SK-N-MC (cell line): ENCODE measurements around the gene NRG4.

Source experiments
- DNase-seq: peaks from one replicate; pipeline ENCODE4 v3.0.0-alpha.2; 2011; ENCODE audit warnings: low read depth, low spot score
- H3K27ac ChIP-seq: fragments of 200-600 bp; sonication (generic); 2 replicates; pipeline ENCODE4 v1.5.1; 2016; ENCODE audit warnings: mixed run types
- H3K36me3 ChIP-seq: fragments of 200-600 bp; sonication (generic); 2 replicates; pipeline ENCODE4 v1.6.1; 2017; ENCODE audit warnings: antibody characterized with exemption, low read length, mixed read lengths; ENCODE audit not compliant: insufficient read depth
- H3K4me3 ChIP-seq: fragments of 200-600 bp; sonication (generic); 2 replicates; pipeline ENCODE4 v1.5.1; 2016
- H3K9ac ChIP-seq: fragments of 200-600 bp; sonication (generic); 2 replicates; pipeline ENCODE4 v1.8.0; 2017; ENCODE audit warnings: mixed run types, mixed read lengths; ENCODE audit not compliant: insufficient read length
- H3K9me3 ChIP-seq: fragments of 200-600 bp; sonication (generic); 2 replicates; pipeline ENCODE4 v1.6.1; 2017; ENCODE audit warnings: low read depth, mild to moderate bottlenecking, antibody characterized with exemption, low read length, moderate library complexity, mixed read lengths
- EZH2 ChIP-seq: fragments of 200-600 bp; sonication (generic); IDR thresholded peaks from one replicate; pipeline ENCODE4 v1.6.1; 2017; ENCODE audit warnings: antibody characterized with exemption
- FOXP2 ChIP-seq: optimal IDR thresholded peaks from 2 replicates; pipeline ENCODE3; 2011; ENCODE audit warnings: mild to moderate bottlenecking, moderate library complexity; ENCODE audit not compliant: insufficient read depth; ENCODE audit errors: extremely low read length, control extremely low read depth
- POLR2AphosphoS5 ChIP-seq: IDR thresholded peaks from 2 replicates; pipeline ENCODE4 v1.6.1; 2012; ENCODE audit warnings: mild to moderate bottlenecking, low read depth, low read length, borderline replicate concordance

Gene NRG4

GRCh38 chr15:75966073-75966472 lies 46.2 kb downstream of the NRG4 start:
- TF ChIP-seq FOXP2 = no peak
- no peak for TF ChIP-seq EZH2
- no peak for TF ChIP-seq POLR2AphosphoS5
- DNase-seq = no peak
- no peak overlapping the region for H3K4me3 ChIP-seq
- H3K9me3 ChIP-seq = no peaks in the 10 kb centered on the region
- no peaks in the 10 kb centered on the region for H3K36me3 ChIP-seq
- H3K27ac ChIP-seq = no peak overlapping the region
- no peak overlapping the region for H3K9ac ChIP-seq

- DNase-seq = no peak
- no peaks in the 10 kb centered on the region for H3K36me3 ChIP-seq
- H3K4me3 ChIP-seq = no peak overlapping the region
- H3K27ac ChIP-seq = no peak overlapping the region
- H3K9ac ChIP-seq = no peak overlapping the region
- TF ChIP-seq FOXP2 (no peak), EZH2 (no peak), POLR2AphosphoS5 (no peak)
- no peaks in the 10 kb centered on the region for H3K9me3 ChIP-seq
Observed at GRCh38 chr15:75961331-75961730, 50.9 kb downstream of the NRG4 start.

- no peak for DNase-seq
- Histone ChIP-seq H3K9ac (no peak overlapping the region), H3K4me3 (no peak overlapping the region), H3K9me3 (no peaks in the 10 kb centered on the region), H3K36me3 (no peaks in the 10 kb centered on the region), H3K27ac (no peak overlapping the region)
- TF ChIP-seq POLR2AphosphoS5 (no peak), FOXP2 (no peak), EZH2 (no peak)
Observed at GRCh38 chr15:75955720-75956119, 56.5 kb downstream of the NRG4 start.

- Histone ChIP-seq H3K9me3 (no peaks in the 10 kb centered on the region), H3K4me3 (no peak overlapping the region), H3K27ac (no peak overlapping the region), H3K36me3 (no peaks in the 10 kb centered on the region), H3K9ac (no peak overlapping the region)
- DNase-seq = no peak
- TF ChIP-seq EZH2 (no peak), FOXP2 (no peak), POLR2AphosphoS5 (no peak)
Observed at GRCh38 chr15:75952525-75952924, 59.7 kb downstream of the NRG4 start.

GRCh38 chr15:75948761-75949296 lies 63.4 kb downstream of the NRG4 start:
- no peak overlapping the region for H3K9ac ChIP-seq
- no peaks in the 10 kb centered on the region for H3K36me3 ChIP-seq
- no peaks in the 10 kb centered on the region for H3K9me3 ChIP-seq
- no peak for TF ChIP-seq FOXP2
- no peak for TF ChIP-seq EZH2
- TF ChIP-seq POLR2AphosphoS5 = no peak
- H3K4me3 ChIP-seq = no peak overlapping the region
- H3K27ac ChIP-seq = no peak overlapping the region
- DNase-seq = no peak

- Histone ChIP-seq H3K4me3 (no peak overlapping the region), H3K27ac (no peak overlapping the region), H3K9ac (no peak overlapping the region), H3K9me3 (no peaks in the 10 kb centered on the region), H3K36me3 (no peaks in the 10 kb centered on the region)
- no peak for DNase-seq
- no peak for TF ChIP-seq EZH2
- TF ChIP-seq POLR2AphosphoS5 = no peak
- TF ChIP-seq FOXP2 = no peak
Observed at GRCh38 chr15:75947092-75947491, 65.1 kb downstream of the NRG4 start.

- DNase-seq = no peak
- Histone ChIP-seq H3K4me3 (no peak overlapping the region), H3K9ac (no peak overlapping the region), H3K27ac (no peak overlapping the region), H3K9me3 (no peaks in the 10 kb centered on the region), H3K36me3 (no peaks in the 10 kb centered on the region)
- TF ChIP-seq POLR2AphosphoS5 = no peak
- no peak for TF ChIP-seq EZH2
- TF ChIP-seq FOXP2 = no peak
Observed at GRCh38 chr15:75945953-75946352, 66.3 kb downstream of the NRG4 start.

GRCh38 chr15:75943713-75944215 lies 68.5 kb downstream of the NRG4 start:
- Histone ChIP-seq H3K27ac (no peak overlapping the region), H3K36me3 (no peaks in the 10 kb centered on the region), H3K9ac (no peak overlapping the region), H3K4me3 (no peak overlapping the region), H3K9me3 (no peaks in the 10 kb centered on the region)
- no peak for DNase-seq
- no peak for TF ChIP-seq EZH2
- no peak for TF ChIP-seq FOXP2
- no peak for TF ChIP-seq POLR2AphosphoS5

GRCh38 chr15:75943246-75943645 lies 69.0 kb downstream of the NRG4 start:
- Histone ChIP-seq H3K27ac (no peak overlapping the region), H3K4me3 (no peak overlapping the region), H3K36me3 (peaks cover under 1% of the 10 kb centered on the region; the same call in 1 of the 2 replicates), H3K9ac (no peak overlapping the region), H3K9me3 (no peaks in the 10 kb centered on the region)
- no peak for DNase-seq
- no peak for TF ChIP-seq FOXP2
- TF ChIP-seq POLR2AphosphoS5 = no peak
- TF ChIP-seq EZH2 = no peak
